Umbilical cord (tissue), 2 donors: ENCODE data around the gene KPRP. TPM values are rescaled to one million over a fixed set of nuclear protein-coding genes. Genes with fewer than 3 reads are reported as not detected.

ENCODE experiments used
- DNase-seq: peaks from one replicate; pipeline ENCODE4 v3.0.0-alpha.2; 2015; ENCODE audit warnings: low spot score
- total RNA-seq: library from RNA; depleted of rRNA; stranded (reverse); fragments of >200 nt; gene quantifications from one replicate; pipeline ENCODE4 v1.2.3, GENCODE V29; 2014; ENCODE audit warnings: low replicate concordance; ENCODE audit not compliant: insufficient read depth

KPRP gene
- total RNA-seq, 1 donor from 2014 or later: 1.7 TPM

- DNase-seq: no peak
Measured at GRCh38 chr1:152774875-152775274, 17.1 kb downstream of the KPRP start, which contains the start of gene LCE1F. LCE1F (plus strand) TSS chr1:152775140; CDS start chr1:152776372, 1,232 bp downstream.

DNA sequence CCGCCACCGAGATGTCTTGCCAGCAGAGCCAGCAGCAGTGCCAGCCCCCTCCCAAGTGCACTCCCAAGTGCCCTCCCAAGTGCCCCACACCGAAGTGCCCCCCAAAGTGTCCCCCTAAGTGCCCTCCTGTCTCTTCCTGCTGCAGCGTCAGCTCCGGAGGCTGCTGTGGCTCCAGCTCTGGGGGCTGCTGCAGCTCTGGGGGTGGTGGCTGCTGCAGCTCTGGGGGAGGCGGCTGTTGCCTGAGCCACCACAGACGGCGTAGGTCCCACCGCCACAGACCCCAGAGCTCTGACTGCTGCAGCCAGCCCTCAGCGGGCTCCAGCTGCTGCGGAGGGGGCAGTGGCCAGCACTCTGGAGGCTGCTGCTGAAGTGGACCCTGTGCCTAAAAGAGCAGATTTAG is 18.5 kb downstream of the KPRP start:
- DNase-seq: no peak

DNA sequence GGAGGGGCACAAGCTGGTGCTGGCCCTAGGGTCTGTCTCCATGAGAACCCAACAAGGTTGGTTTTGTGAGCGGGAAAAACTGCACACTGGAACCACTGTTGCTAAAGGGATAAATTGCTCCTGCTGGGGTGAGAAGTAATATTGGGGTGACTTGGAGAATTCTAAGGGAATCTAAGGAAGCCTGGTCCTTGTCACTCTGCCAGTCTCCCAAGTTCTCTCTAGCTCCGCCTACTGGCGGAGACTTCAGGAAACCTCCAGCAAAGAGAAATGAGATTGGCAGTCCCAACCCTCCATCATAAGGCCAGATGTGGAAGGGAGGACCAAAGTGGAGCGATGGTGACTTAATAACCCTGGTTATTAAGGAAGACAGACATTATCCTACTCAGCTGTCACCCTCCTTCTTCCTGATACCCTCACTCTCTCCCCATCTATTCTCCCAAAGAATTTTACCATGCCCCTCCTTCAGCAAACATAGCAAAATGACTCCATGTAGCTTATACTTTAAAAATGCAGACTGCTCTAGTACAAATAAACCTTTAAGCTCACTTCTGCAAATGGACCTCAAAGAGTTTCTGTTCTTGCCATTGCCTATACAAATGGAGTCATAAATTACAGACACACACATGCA is 19.8 kb downstream of the KPRP start:
- DNase-seq: no peak

- no peak for DNase-seq
Measured at GRCh38 chr1:152783095-152783494, 25.3 kb downstream of the KPRP start.

- no peak for DNase-seq
Measured at GRCh38 chr1:152786077-152786476, 28.3 kb downstream of the KPRP start, which contains the start of gene LCE1E. LCE1E (plus strand) TSS chr1:152786257; CDS start chr1:152787300, 1,043 bp downstream.

- no peak for DNase-seq
Measured at GRCh38 chr1:152795686-152796085, 37.9 kb downstream of the KPRP start.

GRCh38 chr1:152796421-152796820 is 38.6 kb downstream of the KPRP start, which contains the start of gene LCE1D:
LCE1D (plus strand) TSS chr1:152796721; CDS start chr1:152797795, 1,074 bp downstream.
- DNase-seq: no peak

DNA sequence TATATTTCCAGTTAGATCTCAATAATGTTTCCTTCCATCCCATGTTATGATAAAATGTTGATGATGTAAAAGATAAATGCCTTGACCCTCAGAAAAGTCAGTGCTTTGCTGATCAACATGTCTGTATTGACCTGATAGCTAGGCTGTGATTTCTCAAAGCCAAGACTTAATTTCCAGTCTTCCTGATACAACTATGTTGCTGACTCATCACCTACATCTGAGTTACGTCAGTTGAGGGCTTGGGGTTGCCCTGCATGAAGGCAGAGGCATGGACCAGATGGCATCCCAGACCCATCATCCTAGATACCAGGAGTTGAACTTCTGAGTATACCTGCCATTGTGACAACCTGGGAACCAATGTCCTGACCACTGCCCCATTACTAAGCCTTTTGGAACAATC is 43.5 kb downstream of the KPRP start:
- DNase-seq: no peak

GRCh38 chr1:152806576-152806975 is 48.8 kb downstream of the KPRP start, which contains the start of gene LCE1C:
LCE1C (minus strand) TSS chr1:152806651; CDS start chr1:152805478, 1,173 bp downstream.
- DNase-seq: no peak

GRCh38 chr1:152811050-152811449 is 53.2 kb downstream of the KPRP start:
- no peak for DNase-seq

Other genes starting within 250 kb of the KPRP start
- not detected for gene LCE5A, start 247.2 kb upstream of the KPRP start, total RNA-seq
- gene CRCT1, start 243.5 kb upstream of the KPRP start, total RNA-seq: not detected
- not detected for gene LCE3E, start 191.2 kb upstream of the KPRP start, total RNA-seq
- 2.4 TPM for gene LCE3D, start 177.5 kb upstream of the KPRP start, total RNA-seq
- gene LCE3C, start 157.8 kb upstream of the KPRP start, total RNA-seq: not detected
- gene LCE3B, start 144.2 kb upstream of the KPRP start, total RNA-seq: not detected
- not detected for gene LCE3A, start 134.9 kb upstream of the KPRP start, total RNA-seq
- not detected for gene LCE2D, start 94.6 kb upstream of the KPRP start, total RNA-seq
- gene LCE2C, start 82.7 kb upstream of the KPRP start, total RNA-seq: not detected
- not detected for gene LCE2B, start 71.9 kb upstream of the KPRP start, total RNA-seq
- not detected for gene LCE2A, start 59.7 kb upstream of the KPRP start, total RNA-seq
- gene LCE4A, start 49.9 kb upstream of the KPRP start, total RNA-seq: not detected
- gene LCE1F, start 17.1 kb downstream of the KPRP start, total RNA-seq: not detected
- gene LCE1E, start 28.2 kb downstream of the KPRP start, total RNA-seq: not detected
- not detected for gene LCE1D, start 38.7 kb downstream of the KPRP start, total RNA-seq
- not detected for gene LCE1C, start 48.6 kb downstream of the KPRP start, total RNA-seq
- not detected for gene LCE1B, start 53.9 kb downstream of the KPRP start, total RNA-seq
- gene LCE1A, start 69.4 kb downstream of the KPRP start, total RNA-seq: not detected
- gene LCE6A, start 84.8 kb downstream of the KPRP start, total RNA-seq: not detected
- not detected for gene LCE7A, start 102.0 kb downstream of the KPRP start, total RNA-seq
- gene SMCP, start 120.3 kb downstream of the KPRP start, total RNA-seq: 3.6 TPM
- 14.2 TPM for gene IVL, start 150.5 kb downstream of the KPRP start, total RNA-seq
- not detected for gene SPRR5, start 189.2 kb downstream of the KPRP start, total RNA-seq
- not detected for gene SPRR4, start 212.6 kb downstream of the KPRP start, total RNA-seq
- not detected for gene SPRR1A, start 226.1 kb downstream of the KPRP start, total RNA-seq
- gene SPRR3, start 243.7 kb downstream of the KPRP start, total RNA-seq: 8.7 TPM